K562 (cell line): ENCODE data around the gene MBP. TPM values are rescaled to one million over a fixed set of nuclear protein-coding genes. Genes with fewer than 3 reads are reported as not detected.

ENCODE experiments used
- KDM1A ChIP-seq, 2 experiments: fragments of 450-650 bp; IDR thresholded peaks; 2 replicates each; pipeline ENCODE4 v1.6.1; 2016; ENCODE audit warnings: mild to moderate bottlenecking in 2 of 2
- NCOA6 ChIP-seq: fragments of 450-650 bp; IDR thresholded peaks from 2 replicates; pipeline ENCODE4 v1.6.1; 2017; ENCODE audit warnings: mild to moderate bottlenecking
- STAT5A ChIP-seq: IDR thresholded peaks from 2 replicates; pipeline ENCODE4 v1.6.1; 2012; ENCODE audit warnings: low read length, inconsistent platforms, borderline replicate concordance
- TAF1 ChIP-seq: IDR thresholded peaks from 2 replicates; pipeline ENCODE4 v1.6.1; 2011; ENCODE audit warnings: mild to moderate bottlenecking, low read length, moderate library complexity; ENCODE audit not compliant: insufficient read depth, control insufficient read depth, severe bottlenecking; ENCODE audit errors: extremely low read depth
- TEAD4 ChIP-seq, 2 experiments: sonication (generic) in 1 of 2; formaldehyde crosslinking in 1 of 2; IDR thresholded peaks; 2 replicates each; pipeline versions ENCODE4 v1.6.1 to v1.8.0; 2012 to 2022; ENCODE audit warnings: borderline replicate concordance in 1 of 2, inconsistent platforms in 1 of 2, low read length in 1 of 2, mild to moderate bottlenecking in 1 of 2, missing genetic modification reagents in 1 of 2
- TSHZ1 ChIP-seq: fragments of 250-450 bp; sonication (Bioruptor Pico); IDR thresholded peaks from 2 replicates; pipeline ENCODE4 v1.4.0; 2020; ENCODE audit warnings: mild to moderate bottlenecking, moderate library complexity
- ZNF431 ChIP-seq: sonication (generic); formaldehyde crosslinking; IDR thresholded peaks from 2 replicates; pipeline ENCODE4 v1.8.0; 2022; ENCODE audit warnings: mild to moderate bottlenecking, missing genetic modification reagents
- ZNF76 ChIP-seq: fragments of 250-450 bp; sonication (Bioruptor Pico); IDR thresholded peaks from 2 replicates; pipeline ENCODE4 v1.4.0; 2020; ENCODE audit warnings: mild to moderate bottlenecking, moderate library complexity, borderline replicate concordance
- polyA plus RNA-seq, 8 experiments: library from polyadenylated mRNA; depleted of rRNA in 4 of 8; stranded (reverse) in 5 of 8; unstranded in 3 of 8; fragments of >200 nt; fragmentation: Nextera tagmentation in 2 of 8; fragmentation: Illumina TruSeq in 1 of 8; extraction: Ambion mirVana in 2 of 8; extraction: Trizol in 1 of 8; gene quantifications; 2 replicates each; pipeline versions ENCODE4 v1.2.1 to v1.2.3, GENCODE V29; 2011 to 2014; ENCODE audit warnings: inconsistent platforms in 1 of 8, missing spikeins in 1 of 8
- total RNA-seq, 7 experiments: library from RNA; depleted of rRNA in 6 of 7; stranded (reverse); fragments of >200 nt in 6 of 7; fragmentation: Illumina TruSeq in 2 of 7; extraction: Trizol in 2 of 7; gene quantifications; 2 replicates each; pipeline versions ENCODE4 v1.2.1 to v1.2.3, GENCODE V29; 2011 to 2021; ENCODE audit warnings: low replicate concordance in 1 of 7
- TF ChIP-seq, protein P1 (sequence below): fragments of 450-650 bp; conservative IDR thresholded peaks from 2 replicates; pipeline ENCODE4 v1.6.1; 2016; ENCODE audit warnings: missing genetic modification characterization, low read depth, mild to moderate bottlenecking, control low read depth, missing compliant biosample characterization

Gene MBP
- total and polyA plus RNA-seq, 9 of the 15 experiments (the other 6 are each of a cell fraction or from before 2014, with no cell fraction given) = 0.09 TPM; not detected in 8

DNA sequence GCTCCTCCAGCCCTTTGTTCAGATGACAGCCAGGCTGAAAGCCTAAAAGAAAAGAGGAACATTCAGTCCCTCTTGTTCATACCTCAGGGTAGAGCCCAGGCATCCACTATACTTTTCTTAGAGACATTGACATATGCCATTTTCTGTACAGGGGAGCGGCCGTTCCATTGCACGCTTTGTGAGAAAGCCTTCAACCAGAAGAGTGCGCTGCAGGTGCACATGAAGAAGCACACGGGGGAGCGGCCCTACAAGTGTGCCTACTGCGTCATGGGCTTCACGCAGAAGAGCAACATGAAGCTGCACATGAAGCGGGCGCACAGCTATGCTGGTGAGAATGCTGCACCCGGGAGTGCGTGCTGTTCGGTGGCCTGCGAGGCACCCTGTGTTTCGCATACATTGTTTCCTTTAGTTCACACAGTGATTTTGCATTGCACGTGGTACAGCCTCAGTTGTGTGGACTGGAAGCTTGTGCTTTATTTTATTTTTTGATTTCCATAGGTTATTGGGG is 172.0 kb downstream of the MBP start (continued):
- no peak for TF ChIP-seq TSHZ1 (CRISPR knock-in tag)
- TF ChIP-seq ZNF76 (CRISPR knock-in tag) = no peak
- TF ChIP-seq STAT5A = no peak
- no peak for TF ChIP-seq TAF1
- TF ChIP-seq TEAD4 (IDR thresholded peaks at IDR 0.05; ENCODE audit: low read length) = no peak
- no peak for TF ChIP-seq TEAD4 (CRISPR knock-in tag; IDR thresholded peaks at IDR 0.05; ENCODE audit: borderline replicate concordance)
- TF ChIP-seq KDM1A (IDR thresholded peaks at IDR 0.05) = no peak
- TF ChIP-seq ZNF431 (CRISPR knock-in tag) = no peak
- TF ChIP-seq, protein P1, sequence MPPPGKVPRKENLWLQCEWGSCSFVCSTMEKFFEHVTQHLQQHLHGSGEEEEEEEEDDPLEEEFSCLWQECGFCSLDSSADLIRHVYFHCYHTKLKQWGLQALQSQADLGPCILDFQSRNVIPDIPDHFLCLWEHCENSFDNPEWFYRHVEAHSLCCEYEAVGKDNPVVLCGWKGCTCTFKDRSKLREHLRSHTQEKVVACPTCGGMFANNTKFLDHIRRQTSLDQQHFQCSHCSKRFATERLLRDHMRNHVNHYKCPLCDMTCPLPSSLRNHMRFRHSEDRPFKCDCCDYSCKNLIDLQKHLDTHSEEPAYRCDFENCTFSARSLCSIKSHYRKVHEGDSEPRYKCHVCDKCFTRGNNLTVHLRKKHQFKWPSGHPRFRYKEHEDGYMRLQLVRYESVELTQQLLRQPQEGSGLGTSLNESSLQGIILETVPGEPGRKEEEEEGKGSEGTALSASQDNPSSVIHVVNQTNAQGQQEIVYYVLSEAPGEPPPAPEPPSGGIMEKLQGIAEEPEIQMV (tag) = no peak
- TF ChIP-seq NCOA6 = no peak
- TF ChIP-seq, all 486 proteins: peak for 0
